CD14-positive monocyte (primary cell): ENCODE results near the gene FBXL5. TPM values are rescaled to one million over a fixed set of nuclear protein-coding genes. Genes with fewer than 3 reads are reported as not detected.

Source experiments
- DNase-seq, 3 donors: peaks; one replicate each; pipeline ENCODE4 v3.0.0-alpha.2; 2011 to 2022
- H2AFZ ChIP-seq: 2 replicates; pipeline ENCODE4 v1.6.0; 2012; ENCODE audit warnings: mild to moderate bottlenecking, low read depth, low read length, inconsistent platforms; ENCODE audit not compliant: insufficient read depth, poor library complexity, severe bottlenecking
- H3K27ac ChIP-seq, 2 donors: 1 replicate in 1 of 2; 2 replicates in 1 of 2; pipeline ENCODE4 v1.5.1; 2012 to 2013; ENCODE audit warnings: low read length in 2 of 2, control low read depth in 1 of 2, inconsistent platforms in 1 of 2, low read depth in 1 of 2, mild to moderate bottlenecking in 1 of 2
- H3K27me3 ChIP-seq, 2 donors: one replicate each; pipeline versions ENCODE4 v1.6.0 to v1.6.1; 2011 to 2013; ENCODE audit warnings: low read length in 2 of 2; ENCODE audit not compliant: control insufficient read depth in 2 of 2, insufficient read depth in 2 of 2
- H3K36me3 ChIP-seq, 2 donors: replicated peaks in 1 of 2; 1 replicate in 1 of 2; 2 replicates in 1 of 2; pipeline versions ENCODE4 v1.5.1 to v1.6.1; 2012 to 2013; ENCODE audit warnings: low read length in 2 of 2, control low read depth in 1 of 2, inconsistent platforms in 1 of 2, mild to moderate bottlenecking in 1 of 2; ENCODE audit not compliant: insufficient read depth in 2 of 2, control insufficient read depth in 1 of 2
- H3K4me1 ChIP-seq, 2 donors: 1 replicate in 1 of 2; 2 replicates in 1 of 2; pipeline versions ENCODE4 v1.5.1 to v1.6.1; 2012 to 2013; ENCODE audit warnings: low read length in 2 of 2, control low read depth in 1 of 2, inconsistent platforms in 1 of 2, mild to moderate bottlenecking in 1 of 2, moderate library complexity in 1 of 2; ENCODE audit not compliant: insufficient read depth in 2 of 2, control insufficient read depth in 1 of 2
- H3K4me2 ChIP-seq: replicated peaks from 2 replicates; pipeline ENCODE3; 2012; ENCODE audit warnings: low read length, moderate library complexity, mild to moderate bottlenecking; ENCODE audit not compliant: poor library complexity, severe bottlenecking; ENCODE audit errors: extremely low read depth
- H3K4me3 ChIP-seq, 3 experiments: fragments of 200-600 bp in 1 of 3; sonication (generic) in 1 of 3; replicated peaks in 1 of 3; 1 replicate in 2 of 3; 2 replicates in 1 of 3; pipeline ENCODE4 v1.5.1; 2011 to 2013; ENCODE audit warnings: low read length in 3 of 3, mild to moderate bottlenecking in 3 of 3, control low read depth in 2 of 3, low read depth in 2 of 3, inconsistent platforms in 1 of 3, moderate library complexity in 1 of 3
- H3K79me2 ChIP-seq: 2 replicates; pipeline ENCODE4 v1.6.0; 2012; ENCODE audit warnings: mild to moderate bottlenecking, control low read depth, inconsistent platforms, low read length, moderate library complexity; ENCODE audit not compliant: insufficient read depth
- H3K9ac ChIP-seq: 2 replicates; pipeline ENCODE4 v1.6.0; 2017; ENCODE audit warnings: low read length, mild to moderate bottlenecking; ENCODE audit not compliant: insufficient read depth, poor library complexity, severe bottlenecking
- H3K9me3 ChIP-seq, 2 donors: replicated peaks in 1 of 2; 1 replicate in 1 of 2; 2 replicates in 1 of 2; pipeline versions ENCODE4 v1.5.1 to v1.6.1; 2012 to 2013; ENCODE audit warnings: low read length in 2 of 2, control low read depth in 1 of 2; ENCODE audit not compliant: control insufficient read depth in 1 of 2, insufficient read depth in 1 of 2
- H4K20me1 ChIP-seq: 2 replicates; pipeline ENCODE4 v1.6.0; 2012; ENCODE audit warnings: mild to moderate bottlenecking, low read length, control low read depth, moderate library complexity; ENCODE audit not compliant: insufficient read depth
- H3K27ac Mint-ChIP-seq, 7 donors: one replicate each; pipeline ENCODE4 v1.8.0; 2020; ENCODE audit warnings: mild to moderate bottlenecking in 7 of 7, mixed read lengths in 7 of 7, moderate library complexity in 6 of 7, inconsistent platforms in 2 of 7
- H3K27me3 Mint-ChIP-seq, 3 donors: one replicate each; pipeline ENCODE4 v1.8.0; 2021 to 2022; ENCODE audit warnings: low read depth in 3 of 3, mild to moderate bottlenecking in 3 of 3, mixed read lengths in 3 of 3, moderate library complexity in 3 of 3, inconsistent platforms in 1 of 3
- H3K36me3 Mint-ChIP-seq, 2 donors: one replicate each; pipeline ENCODE4 v1.8.0; 2020; ENCODE audit warnings: mixed read lengths in 2 of 2, inconsistent platforms in 1 of 2, mild to moderate bottlenecking in 1 of 2
- H3K4me1 Mint-ChIP-seq: one replicate; pipeline ENCODE4 v1.8.0; 2020; ENCODE audit warnings: mild to moderate bottlenecking, mixed read lengths
- H3K4me3 Mint-ChIP-seq, 2 donors: one replicate each; pipeline ENCODE4 v1.8.0; 2020; ENCODE audit warnings: mild to moderate bottlenecking in 2 of 2, mixed read lengths in 2 of 2, moderate library complexity in 1 of 2
- H3K9me3 Mint-ChIP-seq, 7 donors: one replicate each; pipeline ENCODE4 v1.8.0; 2020 to 2022; ENCODE audit warnings: mixed read lengths in 7 of 7, mild to moderate bottlenecking in 6 of 7, moderate library complexity in 6 of 7, inconsistent platforms in 2 of 7
- WGBS: methylation state at CpG from one replicate; pipeline ENCODE4 v1.1.5; 2013; ENCODE audit warnings: missing lambda C conversion rate; ENCODE audit not compliant: insufficient coverage; 5-methylcytosine and 5-hydroxymethylcytosine counted together
- intact Hi-C, 2 donors: fragments of 100-400 bp; cut with micrococcal nuclease; formaldehyde crosslinking; loops; one replicate each; pipeline versions ENCODE4 v1.15.0 to v1.15.1; 2023
- polyA plus RNA-seq, 3 donors: library from polyadenylated mRNA; depleted of rRNA in 1 of 3; unstranded in 2 of 3; stranded (reverse) in 1 of 3; fragments of 300-500 nt in 2 of 3; fragments of >200 nt in 1 of 3; fragmentation: Illumina TruSeq in 2 of 3; gene quantifications; 1 replicate in 2 of 3; 2 replicates in 1 of 3; pipeline ENCODE4 v1.2.3, GENCODE V29; 2012 to 2021
- TF ChIP-seq, protein P1 (sequence below): fragments of 200-600 bp; IDR thresholded peaks from one replicate; pipeline ENCODE4 v1.8.0; 2022; ENCODE audit warnings: antibody characterized with exemption, mild to moderate bottlenecking

Gene FBXL5
- polyA plus RNA-seq, 3 donors: 172 to 518 (median 484) TPM

DNA sequence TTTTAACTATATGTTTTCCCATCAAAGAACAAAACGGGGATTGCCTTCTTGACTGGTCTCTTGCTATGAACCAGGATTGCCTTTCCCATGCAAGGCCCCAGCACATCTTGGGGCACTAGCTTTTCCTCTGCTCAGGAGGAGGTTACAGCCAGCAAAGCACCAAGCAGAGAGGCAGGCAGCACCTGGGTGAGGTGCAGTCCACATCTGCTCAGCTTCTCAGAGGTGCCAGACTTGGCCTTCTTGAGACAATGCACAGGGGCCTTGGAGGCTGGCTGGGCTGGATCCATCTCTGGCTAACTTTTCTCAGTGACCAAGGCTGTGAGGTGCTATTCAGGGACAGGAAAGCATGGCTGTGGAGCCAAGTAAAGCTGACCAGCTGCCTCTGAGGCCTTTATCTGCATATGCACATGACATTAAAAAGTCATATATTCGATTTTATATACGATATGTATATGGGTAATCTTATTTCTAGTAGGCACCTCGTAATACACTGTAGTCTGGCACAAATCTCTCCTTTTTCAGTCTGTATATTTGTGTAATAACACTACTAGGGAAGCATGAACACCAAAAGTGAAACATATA, 98.6 kb downstream of the FBXL5 start:
- H4K20me1 ChIP-seq: peaks cover 6% of the 10 kb centered on the region
- WGBS: 91% methylated on average over 1 of the region's 4 CpGs
- no peaks in the 10 kb centered on the region for H3K27me3 ChIP-seq
- Mint-ChIP-seq H3K4me1 (peaks cover 10% of the 10 kb centered on the region), H3K36me3 (peaks cover 26 to 37% of the 10 kb centered on the region in 2 donors), H3K27me3 (peaks cover 0 to 4% (median 0%) of the 10 kb centered on the region in 3 donors), H3K4me3 (no peak overlapping the region), H3K27ac (no peak overlapping the region), H3K9me3 (peaks cover 0 to 3% (median 0%) of the 10 kb centered on the region in 7 donors)
- H3K4me2 ChIP-seq: no peak overlapping the region
- H3K9ac ChIP-seq: no peak overlapping the region
- DNase-seq: no peak
- H3K9me3 ChIP-seq: no peaks in the 10 kb centered on the region
- no peak overlapping the region for H3K4me3 ChIP-seq
- TF ChIP-seq, protein P1, sequence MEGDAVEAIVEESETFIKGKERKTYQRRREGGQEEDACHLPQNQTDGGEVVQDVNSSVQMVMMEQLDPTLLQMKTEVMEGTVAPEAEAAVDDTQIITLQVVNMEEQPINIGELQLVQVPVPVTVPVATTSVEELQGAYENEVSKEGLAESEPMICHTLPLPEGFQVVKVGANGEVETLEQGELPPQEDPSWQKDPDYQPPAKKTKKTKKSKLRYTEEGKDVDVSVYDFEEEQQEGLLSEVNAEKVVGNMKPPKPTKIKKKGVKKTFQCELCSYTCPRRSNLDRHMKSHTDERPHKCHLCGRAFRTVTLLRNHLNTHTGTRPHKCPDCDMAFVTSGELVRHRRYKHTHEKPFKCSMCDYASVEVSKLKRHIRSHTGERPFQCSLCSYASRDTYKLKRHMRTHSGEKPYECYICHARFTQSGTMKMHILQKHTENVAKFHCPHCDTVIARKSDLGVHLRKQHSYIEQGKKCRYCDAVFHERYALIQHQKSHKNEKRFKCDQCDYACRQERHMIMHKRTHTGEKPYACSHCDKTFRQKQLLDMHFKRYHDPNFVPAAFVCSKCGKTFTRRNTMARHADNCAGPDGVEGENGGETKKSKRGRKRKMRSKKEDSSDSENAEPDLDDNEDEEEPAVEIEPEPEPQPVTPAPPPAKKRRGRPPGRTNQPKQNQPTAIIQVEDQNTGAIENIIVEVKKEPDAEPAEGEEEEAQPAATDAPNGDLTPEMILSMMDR: no peak
- intact Hi-C loops: no loop called here
- H3K4me1 ChIP-seq: peaks cover 10% of the 10 kb centered on the region in 2 donors
- H3K27ac ChIP-seq: no peak overlapping the region
- H3K36me3 ChIP-seq: peaks cover 3 to 17% of the 10 kb centered on the region in 2 donors
- no peaks in the 10 kb centered on the region for H3K79me2 ChIP-seq
- no peak overlapping the region for H2AFZ ChIP-seq

Other genes with a start within 250 kb of the FBXL5 start
- gene C1QTNF7, start 227.3 kb downstream of the FBXL5 start, polyA plus RNA-seq: not detected
- 1 to 10 TPM; 1.7 to 2.5 (median 1.9) TPM for gene CC2D2A, start 185.5 kb downstream of the FBXL5 start, polyA plus RNA-seq
- 100 to 1,000 TPM in 2 of 3 donors, 10 to 100 TPM in 1; 65.7 to 169 (median 151) TPM for gene FAM200B, start 26.5 kb upstream of the FBXL5 start, polyA plus RNA-seq
- gene BST1, start 47.7 kb upstream of the FBXL5 start, polyA plus RNA-seq: 100 to 1,000 TPM; 140 to 297 (median 266) TPM
- gene CD38, start 123.0 kb upstream of the FBXL5 start, polyA plus RNA-seq: 1 to 10 TPM; 2.3 to 4.4 (median 3.0) TPM